Measurements from ENCODE around the gene UBXN7.

DNA sequence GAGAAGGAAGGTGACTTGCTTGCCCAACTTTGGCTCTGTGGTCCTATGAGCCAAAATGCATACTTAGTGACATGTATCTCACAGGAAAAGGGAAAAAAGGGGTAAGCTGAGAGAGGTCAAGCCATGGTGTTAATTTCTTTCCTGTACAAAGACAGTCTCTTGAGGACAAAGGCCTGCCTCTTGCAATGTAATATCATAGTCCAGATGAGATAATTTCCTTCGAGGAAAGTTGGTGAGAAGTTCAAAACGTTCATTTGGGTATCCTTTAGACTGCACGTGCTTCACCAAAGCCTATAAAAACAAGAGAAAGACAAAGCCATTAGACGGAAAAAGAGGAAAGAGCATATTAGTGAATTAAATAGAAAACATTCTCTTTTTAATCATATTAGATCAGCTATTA is 75.7 kb downstream of the UBXN7 start:
- TF ChIP-seq, protein P1, sequence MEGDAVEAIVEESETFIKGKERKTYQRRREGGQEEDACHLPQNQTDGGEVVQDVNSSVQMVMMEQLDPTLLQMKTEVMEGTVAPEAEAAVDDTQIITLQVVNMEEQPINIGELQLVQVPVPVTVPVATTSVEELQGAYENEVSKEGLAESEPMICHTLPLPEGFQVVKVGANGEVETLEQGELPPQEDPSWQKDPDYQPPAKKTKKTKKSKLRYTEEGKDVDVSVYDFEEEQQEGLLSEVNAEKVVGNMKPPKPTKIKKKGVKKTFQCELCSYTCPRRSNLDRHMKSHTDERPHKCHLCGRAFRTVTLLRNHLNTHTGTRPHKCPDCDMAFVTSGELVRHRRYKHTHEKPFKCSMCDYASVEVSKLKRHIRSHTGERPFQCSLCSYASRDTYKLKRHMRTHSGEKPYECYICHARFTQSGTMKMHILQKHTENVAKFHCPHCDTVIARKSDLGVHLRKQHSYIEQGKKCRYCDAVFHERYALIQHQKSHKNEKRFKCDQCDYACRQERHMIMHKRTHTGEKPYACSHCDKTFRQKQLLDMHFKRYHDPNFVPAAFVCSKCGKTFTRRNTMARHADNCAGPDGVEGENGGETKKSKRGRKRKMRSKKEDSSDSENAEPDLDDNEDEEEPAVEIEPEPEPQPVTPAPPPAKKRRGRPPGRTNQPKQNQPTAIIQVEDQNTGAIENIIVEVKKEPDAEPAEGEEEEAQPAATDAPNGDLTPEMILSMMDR (conservative IDR thresholded peaks at IDR 0.05; ENCODE audit: low read depth, low read length), result no peak
- TF ChIP-seq EZH2 (IDR thresholded peaks at IDR 0.05; ENCODE audit: low read length, unreplicated experiment), result no peak
- TF ChIP-seq EZH2phosphoT487 (IDR thresholded peaks at IDR 0.05; ENCODE audit: borderline replicate concordance, low read length), result no peak

All from PC-3 (cell line).